Measurements from ENCODE around the gene LRRC32.

DNA sequence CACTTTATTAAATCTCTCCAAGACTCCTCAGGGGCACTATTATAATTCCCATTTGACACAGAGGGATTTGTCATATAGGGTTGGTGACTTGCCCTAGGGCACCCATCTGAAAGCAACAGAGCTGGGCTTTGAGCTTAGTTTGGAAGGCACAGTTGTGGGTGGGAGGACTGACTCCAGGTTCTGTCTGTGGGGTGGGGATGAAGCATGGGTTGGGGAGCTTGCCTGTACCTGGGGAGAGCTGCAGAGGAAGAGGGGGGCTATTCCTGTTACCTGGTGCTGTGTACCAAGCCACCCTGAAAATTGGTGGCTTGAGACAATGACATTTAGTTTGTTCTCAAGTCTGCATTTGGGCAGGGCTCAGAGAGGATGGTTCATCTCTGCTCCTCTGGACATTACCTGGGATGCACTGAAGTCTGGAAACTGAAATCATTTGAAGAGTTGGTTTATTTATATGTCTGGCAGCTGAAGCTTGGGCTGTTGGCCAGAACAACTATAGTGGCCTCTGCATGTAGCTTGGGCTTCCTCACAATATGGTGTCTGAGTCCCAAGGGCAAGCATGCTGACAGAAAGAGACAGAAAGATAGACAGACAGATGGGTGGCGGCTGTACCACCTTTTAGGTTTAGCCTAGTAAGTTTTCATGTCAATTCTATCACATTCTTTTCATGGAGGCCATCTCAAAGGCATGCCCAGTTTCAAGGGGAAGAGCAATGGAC, 44.9 kb downstream of the LRRC32 start:
- TF ChIP-seq, protein P1, sequence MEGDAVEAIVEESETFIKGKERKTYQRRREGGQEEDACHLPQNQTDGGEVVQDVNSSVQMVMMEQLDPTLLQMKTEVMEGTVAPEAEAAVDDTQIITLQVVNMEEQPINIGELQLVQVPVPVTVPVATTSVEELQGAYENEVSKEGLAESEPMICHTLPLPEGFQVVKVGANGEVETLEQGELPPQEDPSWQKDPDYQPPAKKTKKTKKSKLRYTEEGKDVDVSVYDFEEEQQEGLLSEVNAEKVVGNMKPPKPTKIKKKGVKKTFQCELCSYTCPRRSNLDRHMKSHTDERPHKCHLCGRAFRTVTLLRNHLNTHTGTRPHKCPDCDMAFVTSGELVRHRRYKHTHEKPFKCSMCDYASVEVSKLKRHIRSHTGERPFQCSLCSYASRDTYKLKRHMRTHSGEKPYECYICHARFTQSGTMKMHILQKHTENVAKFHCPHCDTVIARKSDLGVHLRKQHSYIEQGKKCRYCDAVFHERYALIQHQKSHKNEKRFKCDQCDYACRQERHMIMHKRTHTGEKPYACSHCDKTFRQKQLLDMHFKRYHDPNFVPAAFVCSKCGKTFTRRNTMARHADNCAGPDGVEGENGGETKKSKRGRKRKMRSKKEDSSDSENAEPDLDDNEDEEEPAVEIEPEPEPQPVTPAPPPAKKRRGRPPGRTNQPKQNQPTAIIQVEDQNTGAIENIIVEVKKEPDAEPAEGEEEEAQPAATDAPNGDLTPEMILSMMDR (optimal IDR thresholded peaks at IDR 0.05 in 1 of 3, IDR thresholded peaks at IDR 0.05 in 1 of 3, conservative IDR thresholded peaks at IDR 0.05 in 1 of 3; ENCODE audit: extremely low read depth in 1 of 3, insufficient read depth in 2 of 3, low read length in 3 of 3) = no peak
- no peak for TF ChIP-seq EZH2 (IDR thresholded peaks at IDR 0.05; ENCODE audit: low read length)

Measured in keratinocyte (primary cell).